Measurements from ENCODE around the gene POLE3. TPM values are rescaled to one million over a fixed set of nuclear protein-coding genes. Genes with fewer than 3 reads are reported as not detected.
"Not testable (repeated sequence)": the region's sequence is repeated elsewhere in the genome, so short reads cannot be mapped to it uniquely, and the experiment has no call there.

POLE3 gene
- total RNA-seq, 1 donor from 2014 or later, result 71.0 TPM

DNA sequence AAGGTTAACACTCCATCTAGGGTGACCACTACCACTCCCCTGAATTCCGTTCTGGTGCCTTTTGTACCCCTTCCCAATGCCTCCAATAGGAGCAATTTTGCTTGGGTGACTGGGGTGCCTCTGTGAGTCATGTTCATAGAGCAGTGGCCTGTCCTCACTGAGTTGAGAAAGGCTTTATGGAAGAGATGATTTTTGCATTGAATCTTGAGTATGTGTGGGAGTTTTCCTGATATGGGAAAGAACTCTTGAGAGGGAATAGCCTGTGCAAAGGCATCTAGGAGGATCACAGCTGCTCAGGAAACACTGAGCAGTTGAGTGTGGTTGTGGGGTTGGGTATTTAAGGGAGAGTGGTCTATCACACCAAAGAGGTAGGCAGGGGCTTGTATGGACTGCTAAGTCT lies 16.2 kb upstream of the POLE3 start:
- no peaks in the 10 kb centered on the region for H3K4me1 Mint-ChIP-seq (ENCODE audit: low read depth)
- H3K9me3 Mint-ChIP-seq, result no peaks in the 10 kb centered on the region
- intact Hi-C loops (cut with micrococcal nuclease), result no loop called here
- H3K36me3 Mint-ChIP-seq (ENCODE audit: low read depth), result no peaks in the 10 kb centered on the region
- DNase-seq (ENCODE audit: low spot score), result no peak
- H3K4me3 Mint-ChIP-seq (ENCODE audit: low read depth), result no peak overlapping the region
- no peak overlapping the region for H3K27ac Mint-ChIP-seq
- H3K27me3 Mint-ChIP-seq (ENCODE audit: low read depth), result peaks cover 26% of the 10 kb centered on the region

DNA sequence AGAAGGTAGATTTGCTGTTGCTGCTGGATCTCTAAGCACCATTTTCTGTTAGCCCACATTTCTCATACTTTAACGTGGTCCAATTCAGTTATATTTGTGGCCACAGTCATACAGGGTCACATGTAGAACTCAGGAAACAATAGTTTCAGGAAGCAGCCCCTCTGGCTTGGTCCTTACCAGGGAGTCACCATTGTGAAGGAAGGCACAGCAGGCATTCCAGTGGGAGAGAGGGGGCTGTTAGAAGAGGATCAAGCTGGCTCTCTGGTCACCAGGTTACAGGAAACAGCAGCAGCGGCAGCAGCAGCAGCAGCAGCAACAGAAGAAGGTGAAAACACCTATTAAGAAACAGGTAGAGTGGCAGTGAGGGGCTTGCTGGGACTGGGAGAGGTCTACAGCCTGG lies 14.6 kb upstream of the POLE3 start:
- H3K4me3 Mint-ChIP-seq (ENCODE audit: low read depth), result no peak overlapping the region
- H3K27me3 Mint-ChIP-seq (ENCODE audit: low read depth), result peaks cover 31% of the 10 kb centered on the region
- intact Hi-C loops (cut with micrococcal nuclease), result no loop called here
- no peaks in the 10 kb centered on the region for H3K36me3 Mint-ChIP-seq (ENCODE audit: low read depth)
- H3K9me3 Mint-ChIP-seq, result no peaks in the 10 kb centered on the region
- no peak for DNase-seq (ENCODE audit: low spot score)
- H3K4me1 Mint-ChIP-seq (ENCODE audit: low read depth), result no peaks in the 10 kb centered on the region
- H3K27ac Mint-ChIP-seq, result no peak overlapping the region

DNA sequence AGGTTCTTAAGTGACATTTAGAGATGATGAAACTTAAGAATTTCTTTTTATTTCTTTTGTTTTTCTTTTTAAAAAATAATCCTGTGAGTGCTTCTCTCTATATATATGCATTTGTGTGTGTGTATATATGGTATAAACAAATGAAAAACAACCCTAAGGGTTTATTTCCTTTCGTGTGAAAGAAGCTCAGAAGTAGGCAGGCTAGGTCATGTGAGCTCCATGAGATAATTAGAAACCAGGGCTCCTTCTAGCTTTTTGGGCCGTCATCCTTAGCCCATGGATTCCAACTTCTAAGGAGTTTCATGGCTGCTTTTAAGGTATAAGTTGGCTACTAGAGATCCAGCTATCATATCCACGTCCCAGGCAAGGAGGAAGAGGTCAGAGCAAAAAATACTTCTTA lies 11.3 kb upstream of the POLE3 start:
- no peaks in the 10 kb centered on the region for H3K9me3 Mint-ChIP-seq
- intact Hi-C loops (cut with micrococcal nuclease), result no loop called here
- peaks cover 30% of the 10 kb centered on the region for H3K27me3 Mint-ChIP-seq (ENCODE audit: low read depth)
- no peaks in the 10 kb centered on the region for H3K36me3 Mint-ChIP-seq (ENCODE audit: low read depth)
- H3K4me1 Mint-ChIP-seq (ENCODE audit: low read depth), result no peaks in the 10 kb centered on the region
- no peak overlapping the region for H3K27ac Mint-ChIP-seq
- no peak overlapping the region for H3K4me3 Mint-ChIP-seq (ENCODE audit: low read depth)
- no peak for DNase-seq (ENCODE audit: low spot score)

DNA sequence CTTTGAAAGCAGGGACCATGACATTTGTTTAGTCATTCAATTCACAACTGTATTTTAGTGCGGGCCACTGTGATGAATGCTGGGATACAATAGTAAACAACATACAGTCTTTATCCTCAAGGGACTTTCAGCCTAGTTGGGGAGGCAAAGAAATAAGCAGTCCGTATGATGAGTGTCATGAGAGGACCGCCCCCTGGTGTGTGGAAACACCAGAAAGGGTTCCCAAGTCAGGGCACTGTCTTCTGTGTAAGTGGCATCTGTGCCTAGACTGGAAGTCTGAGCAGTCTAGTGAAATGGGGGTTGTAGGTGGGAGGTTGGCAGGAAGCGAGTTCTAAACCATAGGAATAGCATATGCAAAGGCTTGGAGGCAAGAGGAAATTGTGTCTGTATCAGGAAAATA lies 6.9 kb upstream of the POLE3 start:
- Mint-ChIP-seq H3K27ac (no peak overlapping the region), H3K4me3 (ENCODE audit: low read depth) (no peak overlapping the region), H3K36me3 (ENCODE audit: low read depth) (no peaks in the 10 kb centered on the region), H3K9me3 (no peaks in the 10 kb centered on the region), H3K27me3 (ENCODE audit: low read depth) (peaks cover 7% of the 10 kb centered on the region), H3K4me1 (ENCODE audit: low read depth) (no peaks in the 10 kb centered on the region)
- no peak for DNase-seq (ENCODE audit: low spot score)
- intact Hi-C loops (cut with micrococcal nuclease), result no loop called here

DNA sequence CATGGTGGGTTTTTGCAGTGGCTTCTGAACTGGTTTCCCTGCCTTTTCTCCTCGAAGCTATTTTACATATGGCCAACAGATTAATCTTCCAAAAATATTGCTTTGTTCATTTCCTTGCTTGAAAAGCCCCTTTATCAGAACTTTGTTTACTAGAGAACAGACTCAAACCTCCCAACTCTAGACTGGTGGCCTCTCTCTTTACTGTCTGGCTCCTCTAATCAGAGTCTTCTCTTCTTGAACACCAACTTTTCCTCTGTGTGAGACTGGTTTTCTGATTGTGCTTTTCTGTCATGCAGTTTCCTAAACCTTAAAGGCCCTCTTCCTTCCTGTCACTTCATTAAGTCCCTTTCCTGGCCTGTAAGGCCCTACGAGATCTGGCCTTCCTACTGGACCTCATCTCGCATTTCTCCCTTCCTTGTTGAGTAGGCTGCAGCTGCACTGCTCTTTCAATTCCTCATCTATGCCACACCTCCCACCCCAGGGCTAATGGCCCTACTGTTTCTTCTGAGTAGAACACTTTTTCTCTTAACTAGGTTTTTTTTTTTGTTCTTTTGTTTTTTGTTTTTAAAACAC lies 5.8 kb upstream of the POLE3 start:
- no peaks in the 10 kb centered on the region for H3K36me3 Mint-ChIP-seq (ENCODE audit: low read depth)
- H3K4me1 Mint-ChIP-seq (ENCODE audit: low read depth), result no peaks in the 10 kb centered on the region
- no peak overlapping the region for H3K27ac Mint-ChIP-seq
- no peak overlapping the region for H3K4me3 Mint-ChIP-seq (ENCODE audit: low read depth)
- intact Hi-C loops (cut with micrococcal nuclease), result no loop called here
- H3K27me3 Mint-ChIP-seq (ENCODE audit: low read depth), result peaks cover 7% of the 10 kb centered on the region
- no peaks in the 10 kb centered on the region for H3K9me3 Mint-ChIP-seq
- no peak for DNase-seq (ENCODE audit: low spot score)

DNA sequence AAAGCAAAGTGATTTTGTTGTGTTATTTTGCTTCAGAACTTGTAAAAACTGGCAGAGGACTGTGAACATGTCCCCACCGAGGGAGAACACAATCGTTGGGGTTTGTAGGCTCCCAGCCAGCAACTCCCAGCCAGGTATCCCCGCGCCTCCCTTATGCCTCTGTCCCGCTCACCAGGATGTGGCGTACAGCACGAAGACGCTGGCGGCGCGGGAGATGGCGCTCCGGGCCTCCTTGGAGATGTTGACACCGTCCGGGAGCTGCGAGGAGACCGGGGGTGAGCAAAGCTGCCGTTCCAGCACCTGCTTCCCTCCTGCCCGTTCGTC lies 630 bp downstream of the POLE3 start:
- Mint-ChIP-seq H3K9me3 (no peaks in the 10 kb centered on the region), H3K27ac (peak overlapping the region; percentile 99), H3K4me3 (ENCODE audit: low read depth) (peak overlapping the region; percentile 97), H3K27me3 (ENCODE audit: low read depth) (no peaks in the 10 kb centered on the region), H3K36me3 (ENCODE audit: low read depth) (peaks cover 33% of the 10 kb centered on the region), H3K4me1 (ENCODE audit: low read depth) (peaks cover 20% of the 10 kb centered on the region)
- intact Hi-C loops (cut with micrococcal nuclease), result loop anchor here (1.0 to 5.0 kb wide), 9 partner anchors 9 to 258 kb away; partner anchors contain the start of genes ALAD, CDC26, FKBP15 and HDHD3
- no peak for DNase-seq (ENCODE audit: low spot score)

DNA sequence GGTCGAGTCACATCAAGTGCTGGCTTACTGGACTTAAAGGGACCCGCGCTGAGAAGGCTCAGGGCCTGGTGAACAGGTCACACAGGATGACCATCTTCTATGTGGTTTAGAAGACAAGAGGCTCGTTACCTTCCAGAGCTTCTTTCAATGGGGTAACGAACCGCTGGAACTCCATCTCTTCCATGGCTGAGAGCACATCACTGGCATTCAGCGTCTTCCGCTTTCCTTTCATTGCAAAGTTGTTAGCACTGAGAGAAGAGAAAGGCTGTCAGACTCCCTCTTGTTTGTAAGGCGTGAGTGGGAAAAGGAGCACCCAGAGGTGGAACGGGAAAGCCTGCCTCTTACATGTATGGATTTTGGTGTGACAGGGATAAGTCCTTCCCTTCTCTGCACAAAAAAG lies 994 bp downstream of the POLE3 start:
- no peaks in the 10 kb centered on the region for H3K9me3 Mint-ChIP-seq
- H3K36me3 Mint-ChIP-seq (ENCODE audit: low read depth), result peaks cover 33% of the 10 kb centered on the region
- intact Hi-C loops (cut with micrococcal nuclease), result no loop called here
- H3K4me3 Mint-ChIP-seq (ENCODE audit: low read depth), result peak overlapping the region; percentile 97
- no peaks in the 10 kb centered on the region for H3K27me3 Mint-ChIP-seq (ENCODE audit: low read depth)
- peaks cover 20% of the 10 kb centered on the region for H3K4me1 Mint-ChIP-seq (ENCODE audit: low read depth)
- H3K27ac Mint-ChIP-seq, result peak overlapping the region; percentile 99
- DNase-seq (ENCODE audit: low spot score), result no peak

DNA sequence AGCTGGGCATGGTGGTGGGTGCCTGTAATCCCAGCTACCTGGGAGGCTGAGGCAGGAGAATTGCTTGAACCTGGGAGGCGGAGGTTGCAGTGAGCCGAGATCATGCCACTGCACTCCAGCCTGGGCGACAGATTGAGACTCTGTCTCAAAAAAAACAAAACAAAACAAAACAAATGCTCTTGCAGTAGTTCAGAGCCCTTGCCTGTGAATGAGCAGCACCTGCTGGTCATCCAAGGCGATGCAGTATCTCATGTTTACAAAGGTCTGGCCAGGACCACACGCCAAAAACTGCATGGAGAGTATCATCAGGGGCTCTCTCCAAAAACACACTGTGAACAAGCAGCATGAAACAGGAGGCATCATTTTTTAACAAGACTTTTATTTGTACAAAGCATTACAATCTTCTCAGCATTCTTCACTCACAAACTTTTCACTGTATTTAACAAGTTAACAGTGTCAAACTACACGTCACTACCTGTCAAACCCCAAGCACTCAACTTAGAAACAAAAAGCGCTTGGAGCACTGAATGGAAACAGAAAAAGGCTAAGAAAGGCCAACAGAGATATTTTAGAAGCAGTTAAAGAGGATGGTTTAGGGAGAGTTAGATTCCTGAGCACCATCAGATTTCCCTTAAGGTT lies 3.5 kb downstream of the POLE3 start:
- H3K27me3 Mint-ChIP-seq (ENCODE audit: low read depth); H3K9me3 Mint-ChIP-seq: not testable (repeated sequence)
- intact Hi-C loops (cut with micrococcal nuclease), result loop anchor here (1.0 kb wide), 1 partner anchor 98 kb away; no protein-coding TSS in a partner anchor
- Mint-ChIP-seq H3K27ac (peak overlapping the region; percentile 56), H3K36me3 (ENCODE audit: low read depth) (peaks cover 33% of the 10 kb centered on the region), H3K4me1 (ENCODE audit: low read depth) (peaks cover 20% of the 10 kb centered on the region), H3K4me3 (ENCODE audit: low read depth) (peak overlapping the region; percentile 70)
- DNase-seq (ENCODE audit: low spot score), result peak; percentile 57

DNA sequence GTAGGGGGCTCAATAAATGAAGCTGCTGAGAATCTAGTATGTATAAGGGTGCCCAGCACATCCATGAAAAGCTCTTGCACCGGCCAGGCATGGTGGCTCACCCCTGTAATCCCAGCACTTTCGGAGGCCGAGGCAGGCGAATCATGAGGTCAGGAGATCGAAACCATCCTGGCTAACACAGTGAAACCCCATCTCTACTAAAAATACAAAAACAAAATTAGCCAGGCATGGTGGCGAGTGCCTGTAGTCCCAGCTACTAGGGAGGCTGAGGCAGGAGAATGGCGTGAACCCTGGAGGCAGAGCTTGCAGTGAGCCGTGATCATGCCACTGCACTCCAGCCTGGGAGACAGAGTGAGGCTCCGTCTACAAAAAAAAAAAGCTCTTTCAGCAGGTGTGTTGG lies 4.1 kb downstream of the POLE3 start:
- H3K9me3 Mint-ChIP-seq; H3K27ac Mint-ChIP-seq; H3K27me3 Mint-ChIP-seq (ENCODE audit: low read depth); intact Hi-C loops (cut with micrococcal nuclease); DNase-seq (ENCODE audit: low spot score); H3K4me3 Mint-ChIP-seq (ENCODE audit: low read depth): not testable (repeated sequence)
- H3K36me3 Mint-ChIP-seq (ENCODE audit: low read depth), result peaks cover 33% of the 10 kb centered on the region
- H3K4me1 Mint-ChIP-seq (ENCODE audit: low read depth), result peaks cover 24% of the 10 kb centered on the region

DNA sequence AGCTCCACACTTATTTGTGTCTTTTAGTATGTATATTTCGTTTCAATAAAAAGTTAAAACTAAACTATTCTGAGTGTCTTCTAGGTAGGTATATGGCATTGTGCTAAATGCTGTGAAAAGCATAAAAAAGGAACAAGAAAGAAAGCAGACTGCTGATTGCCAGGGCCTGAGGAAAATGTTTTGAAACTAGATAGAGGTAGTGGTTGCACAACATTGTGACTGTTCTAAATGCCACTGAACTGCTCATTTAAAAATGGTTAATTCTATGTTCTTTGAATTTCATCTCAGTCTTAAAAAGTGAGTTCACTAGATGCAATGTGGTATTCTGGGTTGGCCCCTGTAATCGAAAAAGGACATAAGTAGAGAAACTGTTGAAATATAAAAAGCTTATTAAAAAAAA lies 6.8 kb downstream of the POLE3 start:
- Mint-ChIP-seq H3K9me3 (no peaks in the 10 kb centered on the region), H3K27ac (no peak overlapping the region), H3K27me3 (ENCODE audit: low read depth) (no peaks in the 10 kb centered on the region), H3K36me3 (ENCODE audit: low read depth) (peaks cover 18% of the 10 kb centered on the region), H3K4me3 (ENCODE audit: low read depth) (no peak overlapping the region), H3K4me1 (ENCODE audit: low read depth) (peaks cover 28% of the 10 kb centered on the region)
- intact Hi-C loops (cut with micrococcal nuclease), result no loop called here
- DNase-seq (ENCODE audit: low spot score), result no peak

DNA sequence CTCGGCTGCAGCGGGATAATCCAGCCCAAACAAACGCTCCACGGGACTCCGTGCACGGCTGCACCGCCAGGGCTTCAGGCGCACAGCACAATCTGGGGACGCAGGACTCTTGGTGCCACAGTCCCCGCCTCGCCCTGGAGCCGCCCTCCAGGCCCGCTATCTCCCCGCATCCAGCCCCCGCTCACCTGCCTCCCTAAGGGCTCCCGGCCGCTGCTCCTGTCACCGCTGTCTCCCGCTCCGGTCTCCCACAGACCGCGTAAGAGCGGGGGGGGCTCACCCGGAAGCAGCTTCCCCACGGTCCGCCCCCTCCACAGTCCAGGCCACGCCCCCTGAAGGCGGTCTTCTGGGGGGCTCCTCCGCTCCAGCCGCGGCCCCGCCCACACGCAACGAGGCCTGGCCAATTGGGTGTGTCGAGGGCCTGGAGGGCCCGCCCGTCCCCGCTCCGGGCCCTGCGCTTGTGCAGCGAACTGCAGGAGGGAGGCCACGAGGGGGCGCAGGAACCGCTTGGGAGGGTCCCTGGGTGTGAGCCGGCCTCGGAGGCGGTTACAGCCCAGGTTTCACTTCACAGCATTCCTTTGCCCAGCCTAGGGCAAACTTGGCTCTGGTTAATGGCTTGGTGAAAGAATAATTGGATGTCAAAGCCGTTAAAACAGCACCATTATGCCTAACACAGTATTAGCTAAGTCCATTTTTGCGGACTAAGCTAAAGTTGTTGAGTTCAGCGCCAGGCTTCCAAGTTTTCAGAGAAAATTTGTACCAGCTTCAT lies 9.3 kb downstream of the POLE3 start, which contains the start of gene ALAD:
TSS of gene ALAD (minus strand) at position 258 of the 766 bp plus-strand sequence. CDS start 7,725 bp downstream, outside the sequence.
- peak; percentile 99 for DNase-seq (ENCODE audit: low spot score)
- H3K36me3 Mint-ChIP-seq (ENCODE audit: low read depth), result no peaks in the 10 kb centered on the region
- peaks cover 20% of the 10 kb centered on the region for H3K4me1 Mint-ChIP-seq (ENCODE audit: low read depth)
- peak within 1 kb of the TSS; percentile 94 for H3K4me3 Mint-ChIP-seq (ENCODE audit: low read depth)
- no peaks in the 10 kb centered on the region for H3K9me3 Mint-ChIP-seq
- intact Hi-C loops (cut with micrococcal nuclease), result loop anchor here (1.0 to 2.0 kb wide), 10 partner anchors 9 to 257 kb away; partner anchors contain the start of genes C9orf43, FKBP15, POLE3 and SLC31A1
- peak within 1 kb of the TSS; percentile 62 for H3K27ac Mint-ChIP-seq
- no peaks in the 10 kb centered on the region for H3K27me3 Mint-ChIP-seq (ENCODE audit: low read depth)

DNA sequence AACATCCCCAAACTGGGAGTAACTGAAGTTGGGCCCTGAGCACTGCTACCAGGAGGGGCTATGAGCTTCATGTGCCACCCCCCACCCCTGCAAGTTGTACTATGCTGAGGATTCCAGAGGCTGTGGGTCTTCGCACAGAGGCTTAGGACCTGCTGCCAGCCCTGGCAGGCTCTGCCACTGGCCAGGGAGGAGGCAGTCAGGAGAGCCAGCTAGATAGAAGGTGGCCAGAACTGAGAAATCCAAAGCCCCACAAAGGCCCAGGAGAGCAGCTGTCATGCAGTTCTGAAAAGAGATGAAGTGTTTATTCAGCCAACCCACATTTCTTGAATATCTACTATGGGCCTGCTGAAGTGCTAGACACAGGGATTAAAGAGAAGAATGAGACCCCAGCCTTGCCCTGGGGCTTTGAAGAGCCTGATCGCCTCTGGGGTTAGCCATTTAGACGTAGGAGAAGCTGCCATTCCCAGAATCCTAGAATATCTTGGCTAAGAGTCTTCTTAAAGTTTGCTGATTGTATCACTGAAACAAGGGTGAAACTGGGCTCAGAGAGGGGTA lies 10.8 kb downstream of the POLE3 start:
- H3K4me1 Mint-ChIP-seq (ENCODE audit: low read depth), result peaks cover 20% of the 10 kb centered on the region
- no peaks in the 10 kb centered on the region for H3K9me3 Mint-ChIP-seq
- DNase-seq (ENCODE audit: low spot score), result no peak
- H3K36me3 Mint-ChIP-seq (ENCODE audit: low read depth), result peaks cover 5% of the 10 kb centered on the region
- no peaks in the 10 kb centered on the region for H3K27me3 Mint-ChIP-seq (ENCODE audit: low read depth)
- H3K4me3 Mint-ChIP-seq (ENCODE audit: low read depth), result peak overlapping the region; percentile 74
- intact Hi-C loops (cut with micrococcal nuclease), result loop anchor here (2.0 kb wide), 3 partner anchors 59 to 179 kb away; partner anchors contain the start of genes FKBP15, SLC31A1 and WDR31
- H3K27ac Mint-ChIP-seq, result no peak overlapping the region

DNA sequence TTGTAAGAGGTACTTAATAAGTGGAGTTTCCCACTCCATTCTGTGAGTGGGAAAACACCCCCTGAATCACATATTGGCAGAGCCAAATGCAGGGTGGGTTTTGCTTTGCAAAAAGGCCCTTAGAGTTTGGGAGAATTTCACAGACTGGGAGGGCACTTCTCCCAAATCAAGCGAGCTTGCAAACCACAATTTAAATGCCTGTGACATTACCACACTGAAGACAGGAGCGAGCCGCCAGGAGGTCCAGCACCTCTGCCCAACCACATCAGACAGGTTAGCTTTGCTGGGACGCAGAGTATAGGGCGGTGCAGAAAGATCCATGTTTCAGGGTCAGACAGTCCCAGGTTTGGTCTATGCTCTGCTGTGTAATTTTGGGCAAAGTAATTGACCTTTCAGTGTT lies 11.7 kb downstream of the POLE3 start:
- Mint-ChIP-seq H3K9me3 (no peaks in the 10 kb centered on the region), H3K27ac (no peak overlapping the region), H3K4me1 (ENCODE audit: low read depth) (peaks cover 20% of the 10 kb centered on the region), H3K36me3 (ENCODE audit: low read depth) (peaks cover 5% of the 10 kb centered on the region), H3K4me3 (ENCODE audit: low read depth) (no peak overlapping the region), H3K27me3 (ENCODE audit: low read depth) (no peaks in the 10 kb centered on the region)
- no peak for DNase-seq (ENCODE audit: low spot score)
- intact Hi-C loops (cut with micrococcal nuclease), result no loop called here

Measured in activated T-helper 2 cell treated with anti-CD3 and anti-CD28 coated beads, Interferon-gamma antibody, Interleukin-2, Interleukin-4, amounts not matched to agents 10 μg/mL and 5 μg/mL and 100 μg/mL, durations not matched to agents 14 hours and 24 hours and 36 hours (primary cell).